MCF 10A (cell line): ENCODE data around the gene CRIP1. TPM values are rescaled to one million over a fixed set of nuclear protein-coding genes. Genes with fewer than 3 reads are reported as not detected.

Experiments
- BruUV-seq: library from RNA; stranded (reverse); fragments of 400-500 nt; replicated peaks from 2 replicates; lab custom pipeline; 2021; lab: Mats Ljungman, UMichigan
- CTCF ChIA-PET: fragments of 300-600 bp; sonication (Branson Sonifier 250); formaldehyde crosslinking; extraction: SDS; loops from one replicate; lab custom pipeline; 2021; ENCODE audit warnings: antibody characterized with exemption, inconsistent platforms; lab: Yijun Ruan, JAX
- POLR2A ChIA-PET: fragments of 300-600, 350-650 bp; sonication (Branson Sonifier 250); formaldehyde crosslinking; extraction: SDS; loops from one replicate; lab custom pipeline; 2020; ENCODE audit warnings: antibody characterized with exemption, inconsistent platforms; lab: Yijun Ruan, JAX
- DNase-seq: peaks from one replicate; pipeline ENCODE4 v3.0.0-alpha.2; 2018; ENCODE audit not compliant: unreplicated experiment
- H3K27ac Mint-ChIP-seq: one replicate; pipeline ENCODE4 v1.8.0; 2022; ENCODE audit warnings: mild to moderate bottlenecking, low read depth, mixed read lengths; ENCODE audit not compliant: unreplicated experiment
- H3K27me3 Mint-ChIP-seq: one replicate; pipeline ENCODE4 v1.8.0; 2022; ENCODE audit warnings: mixed read lengths; ENCODE audit not compliant: insufficient read depth, unreplicated experiment
- H3K36me3 Mint-ChIP-seq: one replicate; pipeline ENCODE4 v1.8.0; 2022; ENCODE audit warnings: mild to moderate bottlenecking, moderate library complexity, mixed read lengths; ENCODE audit not compliant: insufficient read depth, unreplicated experiment
- H3K4me1 Mint-ChIP-seq: one replicate; pipeline ENCODE4 v1.8.0; 2022; ENCODE audit warnings: mixed read lengths; ENCODE audit not compliant: insufficient read depth, unreplicated experiment
- H3K4me3 Mint-ChIP-seq: one replicate; pipeline ENCODE4 v1.8.0; 2022; ENCODE audit warnings: mild to moderate bottlenecking, moderate library complexity, mixed read lengths; ENCODE audit not compliant: unreplicated experiment
- H3K9me3 Mint-ChIP-seq: one replicate; pipeline ENCODE4 v1.8.0; 2022; ENCODE audit warnings: mixed read lengths; ENCODE audit not compliant: unreplicated experiment
- intact Hi-C: fragments of 100-400 bp; cut with micrococcal nuclease; formaldehyde crosslinking; loops from 2 replicates; pipeline ENCODE4 v1.14.1; 2022
- total RNA-seq: library from RNA; stranded (reverse); gene quantifications from 2 replicates; pipeline ENCODE4 v1.2.3, GENCODE V29; 2022
- TF ChIP-seq, protein P1 (sequence below): fragments of 200-600 bp; IDR thresholded peaks from one replicate; pipeline ENCODE4 v1.8.0; 2022; ENCODE audit warnings: antibody characterized with exemption, mild to moderate bottlenecking; ENCODE audit not compliant: unreplicated experiment

Gene CRIP1
- total RNA-seq, 1 experiment from 2014 or later, result not detected

DNA sequence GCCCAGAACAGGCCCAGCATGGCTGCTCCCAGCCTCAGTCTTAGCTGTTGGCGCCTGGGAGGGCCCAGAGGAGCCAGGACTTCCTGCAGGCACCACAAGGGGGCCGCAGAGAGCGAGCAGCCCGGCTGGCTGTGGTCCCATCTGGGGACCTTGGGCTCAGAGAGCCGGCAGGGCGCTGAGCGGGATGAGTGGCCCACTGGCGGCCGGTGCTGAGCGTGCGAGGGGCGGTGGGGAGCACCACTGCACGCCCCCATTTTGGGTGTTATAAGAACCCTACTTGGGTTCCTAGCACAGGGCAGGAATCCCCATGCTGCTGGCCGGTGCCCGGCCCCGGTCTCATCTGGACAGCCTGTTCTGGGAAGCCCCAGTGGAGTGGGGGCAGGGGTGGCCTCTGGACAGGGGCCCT is 38.0 kb upstream of the CRIP1 start:
- Mint-ChIP-seq H3K4me3 (no peak overlapping the region), H3K4me1 (no peaks in the 10 kb centered on the region), H3K36me3 (peaks cover 39% of the 10 kb centered on the region), H3K27me3 (no peaks in the 10 kb centered on the region), H3K27ac (no peak overlapping the region), H3K9me3 (no peaks in the 10 kb centered on the region)
- ChIA-PET POLR2A (no interaction called here), CTCF (interaction anchor here (0.6 to 1.1 kb wide), 5 partner anchors 18 to 648 kb away, joined by 3 to 7 read pairs (median 3); partner anchors contain the start of gene ZBTB42)
- BruUV-seq, result no TSS peak
- TF ChIP-seq, protein P1, sequence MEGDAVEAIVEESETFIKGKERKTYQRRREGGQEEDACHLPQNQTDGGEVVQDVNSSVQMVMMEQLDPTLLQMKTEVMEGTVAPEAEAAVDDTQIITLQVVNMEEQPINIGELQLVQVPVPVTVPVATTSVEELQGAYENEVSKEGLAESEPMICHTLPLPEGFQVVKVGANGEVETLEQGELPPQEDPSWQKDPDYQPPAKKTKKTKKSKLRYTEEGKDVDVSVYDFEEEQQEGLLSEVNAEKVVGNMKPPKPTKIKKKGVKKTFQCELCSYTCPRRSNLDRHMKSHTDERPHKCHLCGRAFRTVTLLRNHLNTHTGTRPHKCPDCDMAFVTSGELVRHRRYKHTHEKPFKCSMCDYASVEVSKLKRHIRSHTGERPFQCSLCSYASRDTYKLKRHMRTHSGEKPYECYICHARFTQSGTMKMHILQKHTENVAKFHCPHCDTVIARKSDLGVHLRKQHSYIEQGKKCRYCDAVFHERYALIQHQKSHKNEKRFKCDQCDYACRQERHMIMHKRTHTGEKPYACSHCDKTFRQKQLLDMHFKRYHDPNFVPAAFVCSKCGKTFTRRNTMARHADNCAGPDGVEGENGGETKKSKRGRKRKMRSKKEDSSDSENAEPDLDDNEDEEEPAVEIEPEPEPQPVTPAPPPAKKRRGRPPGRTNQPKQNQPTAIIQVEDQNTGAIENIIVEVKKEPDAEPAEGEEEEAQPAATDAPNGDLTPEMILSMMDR, result peak; percentile 78
- intact Hi-C loops, result loop anchor here (1.0 kb wide), 1 partner anchor 42 kb away; no protein-coding TSS in a partner anchor
- DNase-seq, result peak; percentile 48

DNA sequence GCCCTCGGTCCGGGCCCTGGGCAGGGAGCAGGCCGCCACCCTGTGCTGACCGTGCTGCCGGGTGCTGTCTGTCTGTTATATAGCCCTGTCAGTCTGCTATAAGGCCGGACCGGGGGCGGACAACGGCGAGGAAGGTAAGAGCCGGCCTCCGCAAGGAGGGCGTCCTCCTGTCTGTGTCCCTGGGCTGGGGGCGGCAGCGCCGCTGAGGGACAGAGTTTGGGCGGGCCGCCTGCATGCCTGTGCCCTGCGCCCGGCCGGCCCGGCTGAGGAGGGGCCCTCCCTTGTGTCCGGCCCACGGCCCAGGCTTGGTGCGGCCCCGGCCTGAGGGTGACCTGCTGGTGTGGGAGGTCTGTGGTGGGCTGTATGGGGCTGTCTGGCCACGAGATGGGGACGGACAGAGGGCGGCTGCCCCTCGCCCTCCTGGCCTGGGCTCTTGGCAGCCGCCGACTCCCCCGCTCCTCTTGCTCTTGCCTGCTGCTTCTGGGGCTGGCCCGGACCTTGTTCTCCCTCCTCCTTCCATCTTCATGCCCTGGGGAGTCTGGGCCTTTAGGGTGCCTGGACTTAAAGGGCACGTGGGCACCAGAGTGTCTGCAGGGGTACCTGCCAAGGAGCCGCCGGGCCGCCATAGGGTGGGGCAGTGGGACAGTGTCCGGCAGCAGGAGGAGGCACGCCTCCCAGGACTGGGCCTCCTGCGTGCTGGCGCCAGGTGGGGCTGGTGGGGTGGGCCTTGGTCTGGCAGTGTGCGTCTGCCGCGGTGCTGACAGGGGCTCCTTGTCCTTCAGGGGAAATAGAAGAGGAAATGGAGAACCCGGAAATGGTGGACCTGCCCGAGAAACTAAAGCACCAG is 37.2 kb upstream of the CRIP1 start:
- Mint-ChIP-seq H3K27me3 (no peaks in the 10 kb centered on the region), H3K4me3 (no peak overlapping the region), H3K4me1 (no peaks in the 10 kb centered on the region), H3K9me3 (no peaks in the 10 kb centered on the region), H3K36me3 (peaks cover 47% of the 10 kb centered on the region), H3K27ac (no peak overlapping the region)
- ChIA-PET POLR2A (no interaction called here), CTCF (no interaction called here)
- BruUV-seq, result no TSS peak
- no peak for DNase-seq
- TF ChIP-seq, protein P1, result no peak
- intact Hi-C loops, result no loop called here

DNA sequence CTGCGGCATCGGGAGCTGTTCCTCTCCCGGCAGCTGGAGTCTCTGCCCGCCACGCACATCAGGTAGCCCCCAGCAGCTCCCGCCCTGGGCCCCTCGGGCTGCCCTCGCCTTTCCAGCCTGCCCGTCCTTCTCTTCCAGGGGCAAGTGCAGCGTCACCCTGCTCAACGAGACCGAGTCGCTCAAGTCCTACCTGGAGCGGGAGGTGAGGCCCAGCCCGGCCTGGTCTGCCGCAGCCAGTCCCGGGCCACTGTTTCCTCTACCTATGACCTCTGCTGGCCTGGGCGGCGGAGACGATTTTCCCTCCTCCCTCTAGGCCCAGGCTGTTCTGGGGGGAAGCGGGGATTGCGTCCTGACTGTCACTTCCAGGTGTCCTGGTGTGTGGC is 36.6 kb upstream of the CRIP1 start:
- intact Hi-C loops, result no loop called here
- POLR2A ChIA-PET, result no interaction called here
- no peaks in the 10 kb centered on the region for H3K27me3 Mint-ChIP-seq
- H3K4me3 Mint-ChIP-seq, result no peak overlapping the region
- BruUV-seq, result no TSS peak
- no peak overlapping the region for H3K27ac Mint-ChIP-seq
- H3K9me3 Mint-ChIP-seq, result no peaks in the 10 kb centered on the region
- TF ChIP-seq, protein P1, result no peak
- H3K4me1 Mint-ChIP-seq, result no peaks in the 10 kb centered on the region
- peaks cover 52% of the 10 kb centered on the region for H3K36me3 Mint-ChIP-seq
- DNase-seq, result no peak
- CTCF ChIA-PET, result no interaction called here

DNA sequence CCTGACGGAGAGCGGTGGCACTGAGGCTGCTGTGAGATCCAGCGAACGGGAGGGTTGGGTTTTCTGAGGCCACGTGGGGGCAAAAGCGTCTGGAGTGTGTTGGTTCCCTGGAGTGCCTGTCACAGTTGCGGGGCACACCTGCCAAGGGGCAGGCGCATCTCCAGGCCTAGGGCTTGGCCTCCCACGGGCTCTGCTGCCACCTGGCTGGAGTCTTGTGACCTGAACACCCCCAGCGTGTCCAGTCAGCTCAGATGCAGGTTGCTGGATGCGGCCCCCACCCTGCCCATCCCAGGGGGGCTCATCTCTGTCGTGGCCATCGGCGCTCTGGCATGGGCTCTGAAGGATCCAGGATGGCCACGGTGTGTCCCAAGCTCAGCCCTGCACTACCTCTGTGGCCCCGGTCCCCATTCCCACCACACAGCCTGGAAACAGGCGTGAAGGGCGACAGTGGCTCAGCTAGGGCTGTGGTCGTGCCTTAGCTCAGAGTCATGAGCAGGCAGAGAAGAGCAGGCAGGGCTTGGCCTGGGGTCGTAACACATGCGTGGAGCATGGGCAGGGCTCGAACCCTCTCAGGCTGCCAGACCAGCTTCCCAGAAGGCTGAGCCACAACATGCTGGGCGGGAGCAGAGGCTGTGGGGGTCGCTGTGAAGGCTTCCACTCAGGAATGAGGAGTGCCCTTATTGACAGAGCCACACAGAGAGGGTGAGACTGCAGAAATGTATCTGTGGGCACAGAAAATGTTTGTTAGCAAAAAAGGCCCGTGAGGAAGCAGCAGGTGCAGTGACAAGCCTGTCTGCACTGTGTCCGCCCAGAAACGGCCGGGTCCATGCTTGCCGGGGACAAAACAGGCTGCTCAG is 35.6 kb upstream of the CRIP1 start:
- Mint-ChIP-seq H3K4me3 (no peak overlapping the region), H3K36me3 (peaks cover 62% of the 10 kb centered on the region), H3K4me1 (no peaks in the 10 kb centered on the region), H3K9me3 (no peaks in the 10 kb centered on the region), H3K27me3 (no peaks in the 10 kb centered on the region), H3K27ac (no peak overlapping the region)
- no peak for DNase-seq
- TF ChIP-seq, protein P1, result no peak
- POLR2A ChIA-PET, result no interaction called here
- intact Hi-C loops, result no loop called here
- BruUV-seq, result no TSS peak
- CTCF ChIA-PET, result no interaction called here
